K562 (cell line): ENCODE data around the gene TCF12. TPM values are rescaled to one million over a fixed set of nuclear protein-coding genes. Genes with fewer than 3 reads are reported as not detected.

Experiments
- ATF2 ChIP-seq: sonication (generic); formaldehyde crosslinking; IDR thresholded peaks from 2 replicates; pipeline ENCODE4 v1.8.1; 2022; ENCODE audit warnings: missing genetic modification reagents
- BHLHE40 ChIP-seq: IDR thresholded peaks from 2 replicates; pipeline ENCODE4 v1.6.1; 2011; ENCODE audit warnings: low read length, improper control_type of control experiment
- CEBPZ ChIP-seq: fragments of 150-350 bp; IDR thresholded peaks from 2 replicates; pipeline ENCODE4 v1.6.1; 2014; ENCODE audit warnings: low read depth, mild to moderate bottlenecking, low read length, borderline replicate concordance
- KAT8 ChIP-seq: fragments of 450-650 bp; IDR thresholded peaks from 2 replicates; pipeline ENCODE4 v1.6.1; 2016; ENCODE audit warnings: low read depth, mild to moderate bottlenecking
- MEF2D ChIP-seq: conservative IDR thresholded peaks from 2 replicates; pipeline ENCODE4 v1.6.1; 2016; ENCODE audit warnings: low read depth, missing genetic modification characterization, missing compliant biosample characterization
- NR2C1 ChIP-seq, 2 experiments: fragments of 450-650 bp; IDR thresholded peaks; 2 replicates each; pipeline ENCODE4 v1.6.1; 2017; ENCODE audit warnings: mild to moderate bottlenecking in 2 of 2, antibody characterized with exemption in 1 of 2, inconsistent platforms in 1 of 2, missing compliant biosample characterization in 1 of 2, missing genetic modification characterization in 1 of 2
- RREB1 ChIP-seq: fragments of 250-450 bp; sonication (Bioruptor Pico); IDR thresholded peaks from 2 replicates; pipeline ENCODE4 v1.4.0; 2020
- SMAD4 ChIP-seq: fragments of 250-450 bp; sonication (Bioruptor Pico); conservative IDR thresholded peaks from 2 replicates; pipeline ENCODE4 v1.8.0; 2021; ENCODE audit warnings: inconsistent platforms, mild to moderate bottlenecking, moderate library complexity
- SMARCB1 ChIP-seq: IDR thresholded peaks from 2 replicates; pipeline ENCODE4 v1.6.1; 2011; ENCODE audit warnings: improper control_type of control experiment, low read depth; ENCODE audit not compliant: insufficient read length
- TAF7 ChIP-seq: fragments of 450-650 bp; IDR thresholded peaks from 2 replicates; pipeline ENCODE4 v1.6.1; 2016; ENCODE audit warnings: missing genetic modification characterization, missing compliant biosample characterization
- ZNF140 ChIP-seq: fragments of 250-450 bp; sonication (Bioruptor Pico); IDR thresholded peaks from 2 replicates; pipeline ENCODE4 v1.8.0; 2021; ENCODE audit warnings: moderate library complexity, mild to moderate bottlenecking, inconsistent platforms
- ZNF408 ChIP-seq: fragments of 250-450 bp; sonication (Bioruptor Pico); IDR thresholded peaks from 2 replicates; pipeline ENCODE4 v1.4.0; 2020; ENCODE audit warnings: low read depth, mild to moderate bottlenecking, moderate library complexity
- ZNF639 ChIP-seq, 2 experiments: fragments of 200-800 bp in 1 of 2; sonication (Bioruptor generic) in 1 of 2; sonication (generic) in 1 of 2; formaldehyde crosslinking in 1 of 2; IDR thresholded peaks in 1 of 2; conservative IDR thresholded peaks in 1 of 2; 2 replicates each; pipeline versions ENCODE4 v1.5.0 to v1.6.1; 2016 to 2020; ENCODE audit warnings: missing compliant biosample characterization in 1 of 2, missing genetic modification characterization in 1 of 2, missing genetic modification reagents in 1 of 2
- ZNF830 ChIP-seq: fragments of 250-450 bp; sonication (Bioruptor Pico); IDR thresholded peaks from 2 replicates; pipeline ENCODE4 v1.5.0; 2021; ENCODE audit warnings: mild to moderate bottlenecking
- polyA plus RNA-seq, 8 experiments: library from polyadenylated mRNA; depleted of rRNA in 4 of 8; stranded (reverse) in 5 of 8; unstranded in 3 of 8; fragments of >200 nt; fragmentation: Nextera tagmentation in 2 of 8; fragmentation: Illumina TruSeq in 1 of 8; extraction: Ambion mirVana in 2 of 8; extraction: Trizol in 1 of 8; gene quantifications; 2 replicates each; pipeline versions ENCODE4 v1.2.1 to v1.2.3, GENCODE V29; 2011 to 2014; ENCODE audit warnings: inconsistent platforms in 1 of 8, missing spikeins in 1 of 8
- total RNA-seq, 7 experiments: library from RNA; depleted of rRNA in 6 of 7; stranded (reverse); fragments of >200 nt in 6 of 7; fragmentation: Illumina TruSeq in 2 of 7; extraction: Trizol in 2 of 7; gene quantifications; 2 replicates each; pipeline versions ENCODE4 v1.2.1 to v1.2.3, GENCODE V29; 2011 to 2021; ENCODE audit warnings: low replicate concordance in 1 of 7

Gene TCF12
- total and polyA plus RNA-seq, 9 of the 15 experiments (the other 6 are each of a cell fraction or from before 2014, with no cell fraction given): 10.5 to 132 (median 52.9) TPM

GRCh38 chr15:57337868-57338411 lies 419.5 kb downstream of the TCF12 start (continued):
- TF ChIP-seq CEBPZ (no peak), ZNF830 (CRISPR knock-in tag) (no peak), MEF2D (tag) (no peak), KAT8 (no peak), SMARCB1 (no peak), BHLHE40 (0 out of 2 replicates have a peak, but pooled peaks have one; percentile 13), NR2C1 (IDR thresholded peaks at IDR 0.05) (peak; percentile 49; the same call in 1 of the 2 replicates), NR2C1 (tag; IDR thresholded peaks at IDR 0.05) (peak; percentile 71), RREB1 (CRISPR knock-in tag) (no peak), TAF7 (tag) (no peak), ZNF140 (CRISPR knock-in tag) (no peak), ZNF408 (CRISPR knock-in tag) (no peak), ATF2 (no peak), ZNF639 (CRISPR knock-in tag; conservative IDR thresholded peaks at IDR 0.05 in 1 of 2, IDR thresholded peaks at IDR 0.05 in 1 of 2) (no peak), SMAD4 (CRISPR knock-in tag) (0 out of 2 replicates have a peak, but pooled peaks have one; percentile 26)
